NCI-H226 (cell line): ENCODE data around the gene FEM1C.

Source experiments
- DNase-seq: peaks from one replicate; pipeline ENCODE4 v3.0.0-alpha.2; 2015

The FEM1C gene

GRCh38 chr5:115472271-115473025 lies 72.1 kb downstream of the FEM1C start:
- no peak for DNase-seq

- no peak for DNase-seq
These were observed 73.1 kb downstream of the FEM1C start for GRCh38 chr5:115471345-115472063.

GRCh38 chr5:115470921-115471320 lies 73.7 kb downstream of the FEM1C start:
- no peak for DNase-seq
